ENCODE measurements around the gene OCA2.

DNA sequence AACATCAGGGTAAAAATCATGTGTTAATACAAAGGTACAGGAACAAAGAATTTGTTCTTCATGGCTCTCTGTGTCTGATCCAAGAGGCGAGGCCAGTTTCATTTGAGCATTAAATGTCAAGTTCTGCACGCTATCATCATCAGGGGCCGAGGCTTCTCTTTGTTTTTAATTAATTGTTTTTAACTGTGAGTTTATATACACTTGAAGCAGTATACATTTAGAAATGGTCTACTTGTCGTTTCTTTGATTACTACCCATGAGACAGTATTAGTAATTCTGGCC, 21.2 kb upstream of the OCA2 start:
- no peak for TF ChIP-seq CTCF (IDR thresholded peaks at IDR 0.05 in 8 of 11, conservative IDR thresholded peaks at IDR 0.05 in 3 of 11)
- no peak for TF ChIP-seq POLR2AphosphoS5 (IDR thresholded peaks at IDR 0.05)
